Right lobe of liver (tissue), 4 donors: Measurements from ENCODE around the gene DLGAP4.

Experiments
- CTCF ChIP-seq, 4 donors: fragments of 200-600 bp in 3 of 4; fragments of 450-650 bp in 1 of 4; IDR thresholded peaks; one replicate each; pipeline versions ENCODE4 v1.5.1 to v1.8.0; 2016 to 2022; ENCODE audit warnings: antibody characterized with exemption in 4 of 4, mild to moderate bottlenecking in 2 of 4
- POLR2A ChIP-seq: fragments of 450-650 bp; IDR thresholded peaks from one replicate; pipeline ENCODE4 v1.6.1; 2017; ENCODE audit warnings: antibody characterized with exemption, mild to moderate bottlenecking
- donor health status: DM: no; HTN: no; CAD: no.
- donor health status: DM: no; HTN: no; CAD: no.
- donor health status: DM: no; HTN: yes; CAD: no.

- no peak for TF ChIP-seq CTCF (IDR thresholded peaks at IDR 0.05)
- TF ChIP-seq POLR2A = no peak
Measured at GRCh38 chr20:36532388-36532787, 226.2 kb downstream of the DLGAP4 start.
